Raji (cell line): ENCODE results near the gene CABP2.
A peak's percentile ranks its signal among the peaks of the same experiment; 100 is the strongest.

Experiments used
- POLR2A ChIP-seq: IDR thresholded peaks from 2 replicates; pipeline ENCODE4 v1.6.1; 2011; ENCODE audit warnings: low read depth, low read length, control low read depth; ENCODE audit not compliant: insufficient read depth

Gene CABP2

GRCh38 chr11:67520856-67521824 is 2.1 kb downstream of the CABP2 start:
- no peak for TF ChIP-seq POLR2A

GRCh38 chr11:67519726-67520125 is 3.5 kb downstream of the CABP2 start:
- no peak for TF ChIP-seq POLR2A

- no peak for TF ChIP-seq POLR2A
Measured at GRCh38 chr11:67517784-67518552, 5.3 kb downstream of the CABP2 start.

- no peak for TF ChIP-seq POLR2A
Measured at GRCh38 chr11:67516806-67517205, 6.4 kb downstream of the CABP2 start.

GRCh38 chr11:67514116-67514515 is 9.1 kb downstream of the CABP2 start:
- TF ChIP-seq POLR2A, result no peak

DNA sequence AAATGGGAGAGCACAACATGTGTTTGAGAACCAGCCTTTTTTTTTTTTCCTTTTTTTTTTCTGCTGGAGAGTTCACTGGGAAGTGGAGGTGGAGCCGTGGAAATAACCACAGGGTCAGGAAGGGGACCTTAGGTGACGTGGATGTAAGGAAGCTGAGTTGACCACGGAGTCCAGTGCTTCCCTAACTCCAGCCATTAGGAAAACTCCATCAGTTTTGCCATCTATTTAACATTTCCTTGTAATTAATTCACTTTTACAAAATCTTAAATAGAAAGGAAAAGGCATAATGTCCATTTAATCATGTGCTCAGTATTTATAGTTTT is 13.3 kb downstream of the CABP2 start:
- TF ChIP-seq POLR2A, result no peak

DNA sequence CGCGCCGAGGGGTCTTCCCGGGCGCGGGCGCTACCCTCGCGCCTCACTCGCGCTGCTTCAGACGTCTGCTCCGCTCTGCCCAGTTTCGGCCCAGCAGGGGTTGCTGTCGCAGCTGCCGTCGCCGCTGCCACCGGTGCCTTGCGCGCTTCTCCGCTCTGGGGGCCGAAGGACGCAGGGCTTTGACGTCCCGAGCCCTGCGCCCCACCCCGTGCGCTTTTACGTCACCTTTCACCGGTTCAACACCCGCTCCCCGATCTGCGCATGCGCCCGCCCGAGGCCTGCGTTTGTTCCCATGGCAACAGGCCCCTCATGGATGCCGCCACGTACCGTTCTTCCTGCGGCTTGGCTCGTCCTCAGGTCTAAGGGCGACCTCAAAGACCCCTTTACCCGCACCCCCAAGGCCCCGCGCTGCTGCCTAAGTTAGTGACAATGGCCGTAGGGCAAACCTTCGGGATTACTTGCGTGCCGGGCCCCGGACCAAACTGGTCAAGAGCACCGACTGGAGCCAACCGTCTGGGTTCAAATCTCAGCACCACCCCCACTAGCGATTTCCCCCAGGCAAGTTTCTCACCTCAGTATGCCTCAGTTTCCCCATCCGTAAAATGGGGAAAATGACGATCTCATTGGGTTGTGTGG is 14.6 kb downstream of the CABP2 start:
- TF ChIP-seq POLR2A, result peak; percentile 38; the same call in 1 of the 2 replicates

DNA sequence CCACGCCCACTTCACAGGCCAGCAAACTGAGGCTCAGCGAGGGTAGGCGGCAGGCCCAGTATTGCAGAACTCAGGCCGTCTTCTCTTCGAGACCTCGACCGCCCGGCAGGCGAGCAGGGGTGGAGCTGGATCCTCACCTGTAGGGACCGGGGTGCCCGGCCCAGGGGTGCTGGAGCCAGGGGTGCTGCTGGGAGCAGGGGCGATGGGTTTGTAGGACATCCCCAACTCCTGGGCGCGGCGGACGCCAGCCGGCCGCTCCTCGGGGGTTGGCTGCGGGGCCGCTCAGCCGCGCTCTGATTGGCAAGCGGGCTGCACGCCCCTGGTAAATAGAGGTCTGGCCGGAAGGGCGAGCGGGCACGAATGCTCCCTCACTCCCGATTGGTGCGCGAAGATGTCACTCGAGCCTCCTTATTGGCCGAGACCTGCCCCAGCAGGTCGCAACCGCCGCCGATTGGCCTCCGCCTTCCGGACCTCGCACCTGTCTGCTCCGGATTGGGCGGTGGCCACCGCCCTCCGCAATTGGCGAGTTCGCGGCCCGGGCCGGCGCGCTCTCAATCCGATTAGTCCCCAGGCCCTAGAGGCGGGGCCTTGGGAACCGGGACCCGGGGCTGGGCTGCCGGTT is 15.3 kb downstream of the CABP2 start, which contains the start of gene CDK2AP2:
CDK2AP2 (minus strand) TSS at position 299 of the 622 bp plus-strand sequence; CDS start at position 219, 80 bp downstream.
- peak; percentile 81 for TF ChIP-seq POLR2A

GRCh38 chr11:67507242-67507863 is 15.9 kb downstream of the CABP2 start:
- TF ChIP-seq POLR2A, result no peak

GRCh38 chr11:67506426-67507051 is 16.7 kb downstream of the CABP2 start:
- no peak for TF ChIP-seq POLR2A

GRCh38 chr11:67505605-67506396 is 17.4 kb downstream of the CABP2 start:
- peak; percentile 53; the same call in 1 of the 2 replicates for TF ChIP-seq POLR2A

DNA sequence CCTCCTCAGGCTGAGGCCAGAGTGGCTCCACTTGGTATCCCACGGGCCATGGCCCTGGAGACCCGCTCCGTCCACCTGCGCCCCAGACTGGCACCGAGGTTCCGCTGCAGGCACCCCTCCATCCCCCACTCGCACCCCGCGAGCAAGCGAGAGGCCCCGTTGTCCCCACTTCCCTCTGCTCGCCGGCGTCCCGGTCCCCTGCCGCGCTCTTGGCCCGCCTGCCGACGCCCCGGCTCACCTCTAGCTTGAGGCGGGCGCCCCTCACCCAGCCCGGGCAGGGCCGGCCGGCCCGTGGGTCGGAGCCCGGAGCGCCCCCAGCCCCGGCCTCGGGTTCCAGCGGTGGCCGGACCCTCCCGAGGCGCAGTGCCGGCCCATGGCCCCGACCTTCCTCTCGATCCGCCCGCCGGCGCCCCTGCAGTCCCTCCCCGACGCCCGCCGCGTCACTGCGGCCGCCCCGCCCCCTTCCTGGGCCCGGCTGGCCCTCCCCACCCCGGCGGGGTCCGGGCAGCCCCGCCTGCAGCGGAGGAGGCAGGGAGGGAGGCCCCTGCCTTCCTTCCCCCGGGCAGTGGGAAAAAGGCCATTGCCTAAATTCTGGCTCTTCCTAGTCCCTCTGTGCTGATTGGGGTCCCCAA is 18.2 kb downstream of the CABP2 start, which contains the start of gene PITPNM1:
PITPNM1 (minus strand) TSS at position 414 of the 632 bp plus-strand sequence. CDS start 1,183 bp downstream, outside the sequence.
- peak; percentile 67 for TF ChIP-seq POLR2A

DNA sequence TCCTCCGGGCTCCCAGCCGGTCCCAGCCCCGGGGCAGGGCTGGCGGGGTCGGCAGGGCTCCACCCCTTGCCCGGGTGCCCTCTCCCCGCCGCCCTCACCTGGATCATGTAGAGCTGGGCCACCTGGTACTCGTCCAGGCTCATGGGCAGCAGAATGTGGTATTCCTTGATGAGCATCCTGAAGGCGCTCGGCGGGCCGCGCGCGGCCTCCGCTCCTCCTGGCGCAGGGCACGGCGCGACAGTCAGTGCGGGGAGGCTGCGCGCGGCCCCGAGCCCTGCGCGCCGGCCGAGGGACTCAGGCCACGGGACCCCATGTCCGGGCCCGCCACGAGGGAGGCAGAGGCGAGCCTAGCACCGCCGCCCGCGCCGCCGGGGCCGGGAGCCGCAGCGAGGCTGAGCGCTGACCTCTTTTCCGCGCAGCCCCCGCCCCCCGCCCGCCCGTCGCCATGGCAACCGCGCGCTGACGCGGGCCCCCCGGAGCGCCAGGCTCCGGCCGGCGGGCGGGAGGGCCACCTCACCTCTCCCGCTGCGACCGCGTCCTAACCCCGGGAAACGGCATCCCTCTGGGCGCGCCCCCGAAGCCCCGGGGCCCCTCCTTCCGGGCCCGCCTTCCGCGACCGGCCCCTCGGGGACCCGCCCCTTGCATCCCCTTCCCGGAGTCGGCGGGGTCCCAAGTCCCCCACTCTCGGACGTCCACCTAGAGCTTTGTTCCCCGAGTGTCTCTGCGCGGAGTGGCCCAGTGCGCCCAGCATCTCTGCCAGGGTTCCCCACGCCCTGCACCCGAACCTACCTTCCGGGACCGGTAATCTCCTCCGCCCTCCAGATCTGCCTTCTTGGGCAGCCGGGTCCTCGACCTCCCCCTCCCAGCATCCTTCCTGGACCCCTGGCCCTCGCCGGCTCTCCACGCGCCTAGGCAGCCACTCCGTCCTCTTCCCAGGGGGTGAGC is 19.0 kb downstream of the CABP2 start:
- no peak for TF ChIP-seq POLR2A
